Muscle of back (tissue), 11 donors: ENCODE measurements around the gene XPO4. TPM values are rescaled to one million over a fixed set of nuclear protein-coding genes. Genes with fewer than 3 reads are reported as not detected.
"Not testable (repeated sequence)": the region's sequence is repeated elsewhere in the genome, so short reads cannot be mapped to it uniquely, and the experiment has no call there.

Experiments
- DNase-seq, 3 donors: peaks; one replicate each; pipeline versions ENCODE4 v3.0.0 to v3.0.0-alpha.2; 2013
- polyA plus RNA-seq, 10 donors: library from polyadenylated mRNA; unstranded; fragments of 120-200 nt; gene quantifications; one replicate each; pipeline ENCODE4 v1.2.1, GENCODE V29; 2013; ENCODE audit not compliant: insufficient read length in 10 of 10

XPO4 gene
- polyA plus RNA-seq, 10 donors: 18.9 to 40.3 (median 29.4) TPM

GRCh38 chr13:20891768-20892167 is 10.8 kb downstream of the XPO4 start:
- no peak for DNase-seq

DNA sequence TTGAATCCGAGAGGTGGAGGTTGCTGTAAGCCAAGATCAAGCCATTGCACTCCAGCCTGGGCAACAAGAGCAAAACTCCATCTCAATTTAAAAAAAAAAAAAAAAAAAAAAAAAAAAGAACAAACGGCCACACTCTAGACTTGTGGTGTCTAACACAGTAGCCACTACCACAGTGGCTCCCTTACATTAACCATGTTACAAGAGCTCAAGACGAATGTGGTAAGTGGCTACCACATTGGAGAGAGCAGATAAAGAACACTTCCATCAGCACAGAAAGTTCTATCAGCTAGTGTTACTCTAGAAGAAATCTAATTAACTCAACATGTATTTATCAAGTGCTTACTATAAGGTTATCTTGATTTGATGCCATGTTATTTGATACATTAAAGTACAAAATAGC is 11.5 kb downstream of the XPO4 start:
- no peak for DNase-seq

DNA sequence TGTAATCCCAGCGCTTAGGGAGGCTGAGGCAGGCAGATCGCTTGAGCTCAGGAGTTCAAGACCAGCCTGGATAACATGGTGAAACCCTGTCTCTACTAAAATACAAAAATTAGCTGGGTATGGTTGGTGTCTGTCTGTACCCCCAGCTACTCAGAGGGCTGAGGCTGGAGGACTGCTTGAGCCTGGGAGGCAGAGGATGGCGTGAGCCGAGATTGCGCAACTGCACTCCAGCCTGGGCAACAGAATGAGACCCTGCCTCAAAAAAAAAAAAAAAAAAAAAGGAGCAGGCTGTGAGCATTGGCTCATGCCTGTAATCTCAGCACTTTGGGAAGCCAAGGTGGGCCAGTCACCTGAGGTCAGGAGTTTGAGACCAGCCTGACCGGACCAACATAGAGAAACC is 12.0 kb downstream of the XPO4 start:
- not testable (repeated sequence) for DNase-seq

DNA sequence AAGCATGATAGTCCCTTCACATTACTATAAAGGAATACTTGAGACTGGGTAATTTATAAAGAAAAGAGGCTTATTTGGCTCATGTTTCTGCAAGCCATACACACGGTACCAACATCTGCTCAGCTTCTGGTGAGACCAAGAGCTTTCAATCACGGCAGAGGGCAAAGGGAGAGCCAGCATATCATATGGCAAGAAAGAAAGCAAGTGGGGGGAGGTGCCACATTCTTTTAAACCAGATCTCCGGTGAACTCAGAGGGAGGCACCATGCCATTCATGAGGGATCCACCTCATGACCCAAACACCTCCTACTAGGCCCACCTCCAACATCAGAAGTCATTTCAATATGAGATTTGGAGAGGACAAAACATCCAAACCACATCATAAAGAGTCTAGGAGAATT is 20.3 kb downstream of the XPO4 start:
- DNase-seq: no peak

GRCh38 chr13:20877902-20878301 is 24.6 kb downstream of the XPO4 start:
- no peak for DNase-seq

DNA sequence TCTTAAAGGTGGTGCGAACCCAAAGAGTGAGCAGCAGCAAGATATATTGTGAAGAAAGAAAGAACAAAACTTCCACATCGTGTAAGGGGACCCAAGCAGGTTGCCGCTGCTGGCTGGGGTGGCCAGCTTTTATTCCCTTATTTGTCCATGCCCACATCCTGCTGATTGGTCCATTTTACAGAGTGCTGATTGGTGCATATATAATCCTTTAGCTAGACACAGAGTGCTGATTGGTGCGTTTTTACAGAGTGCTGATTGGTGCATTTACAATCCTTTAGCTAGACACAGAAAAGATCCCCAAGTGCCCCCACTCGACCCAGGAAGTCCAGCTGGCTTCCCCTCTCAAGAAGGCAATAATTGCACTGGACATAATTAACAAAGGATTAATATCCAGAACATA is 25.7 kb downstream of the XPO4 start:
- DNase-seq: not testable (repeated sequence)

- DNase-seq: not testable (repeated sequence)
Measured at GRCh38 chr13:20874439-20874838, 28.1 kb downstream of the XPO4 start.

- DNase-seq: peak in 1 of 3 donors; percentile 18
Measured at GRCh38 chr13:20873348-20873747, 29.2 kb downstream of the XPO4 start.

DNA sequence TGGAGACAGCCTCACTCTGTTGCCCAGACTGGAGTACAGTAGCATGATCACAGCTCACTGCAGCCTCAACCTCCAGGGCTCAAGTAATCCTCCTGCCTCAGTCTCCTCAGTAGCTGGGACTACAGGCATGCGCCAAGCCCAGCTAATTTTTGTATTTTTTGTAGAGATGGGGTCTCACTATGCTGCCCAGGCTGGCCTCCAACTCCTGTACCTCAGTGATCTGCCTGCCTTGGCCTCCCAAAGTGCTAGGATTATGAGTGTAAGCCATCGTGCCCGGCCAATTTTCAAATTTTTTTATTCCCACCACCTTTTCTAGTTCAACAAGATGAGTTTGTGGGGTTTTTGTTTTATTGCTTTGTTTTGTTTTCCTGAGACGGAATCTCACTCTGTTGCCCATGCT is 31.7 kb downstream of the XPO4 start:
- DNase-seq: no peak

DNA sequence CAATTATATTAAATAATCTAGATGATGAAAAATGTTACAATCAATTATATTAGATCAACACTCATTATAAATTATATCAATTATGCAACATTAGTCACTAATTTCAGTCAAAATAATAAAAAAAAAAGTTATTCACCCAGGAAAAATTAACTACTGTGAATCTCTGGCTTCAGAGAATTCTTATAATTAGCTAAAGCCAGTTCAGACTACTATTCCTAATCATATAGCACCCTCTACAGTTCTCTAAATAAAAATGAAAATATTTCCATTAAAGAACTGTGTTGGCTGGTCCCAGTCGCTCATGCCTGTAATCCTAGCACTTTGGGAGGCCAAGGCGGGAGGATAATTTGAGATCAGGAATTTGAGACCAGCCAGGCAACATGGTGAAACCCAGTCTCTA is 33.0 kb downstream of the XPO4 start:
- peak in 1 of 3 donors; percentile 10 for DNase-seq

DNA sequence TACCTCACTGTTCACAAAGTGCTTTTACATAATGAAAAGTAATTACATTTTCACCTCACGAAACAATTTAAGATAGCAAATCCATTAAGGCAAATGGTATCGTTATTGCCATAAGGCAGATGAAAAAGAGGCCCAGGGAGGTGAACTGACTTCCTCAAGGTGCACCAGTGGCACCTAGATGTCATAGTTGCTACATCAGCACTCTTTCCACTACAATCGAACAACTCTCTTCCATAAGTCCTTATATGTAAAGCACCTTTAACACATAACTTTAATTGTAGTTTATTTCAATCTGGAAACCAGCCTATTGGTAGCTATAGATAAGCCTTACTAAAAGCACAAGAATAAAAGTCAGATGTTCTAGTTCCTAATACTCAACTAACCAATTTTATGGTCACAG is 35.1 kb downstream of the XPO4 start:
- no peak for DNase-seq

- DNase-seq: not testable (repeated sequence)
Measured at GRCh38 chr13:20861666-20862065, 40.9 kb downstream of the XPO4 start.

GRCh38 chr13:20860844-20861243 is 41.7 kb downstream of the XPO4 start:
- no peak for DNase-seq

GRCh38 chr13:20856650-20857049 is 45.9 kb downstream of the XPO4 start:
- DNase-seq: no peak

DNA sequence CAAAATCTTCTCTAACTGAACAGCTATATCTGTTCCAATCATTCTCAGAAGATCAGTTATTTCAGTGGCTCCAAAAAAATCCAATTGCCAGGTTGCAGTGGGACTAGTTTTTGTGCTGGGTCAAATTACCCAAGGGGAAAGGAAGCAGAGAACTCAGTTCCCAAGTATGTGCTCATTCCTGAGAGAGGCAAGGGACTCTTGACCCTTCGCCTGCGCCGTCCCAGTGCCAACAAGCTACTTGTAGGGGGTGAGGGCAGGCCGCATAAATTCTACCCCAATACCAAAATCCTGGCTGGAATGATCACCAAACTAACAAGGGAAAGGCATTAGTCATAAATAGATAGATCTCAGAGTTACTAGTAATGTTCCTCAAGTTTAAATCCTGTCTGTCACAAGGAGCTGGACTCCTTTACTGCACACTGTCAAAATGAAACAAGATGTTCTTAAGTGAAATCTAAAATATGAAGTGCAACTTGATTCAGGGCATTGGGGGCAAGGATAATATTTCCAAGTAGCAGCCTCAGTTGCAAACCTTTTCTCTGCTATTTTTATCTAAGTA is 50.6 kb downstream of the XPO4 start:
- no peak for DNase-seq

DNA sequence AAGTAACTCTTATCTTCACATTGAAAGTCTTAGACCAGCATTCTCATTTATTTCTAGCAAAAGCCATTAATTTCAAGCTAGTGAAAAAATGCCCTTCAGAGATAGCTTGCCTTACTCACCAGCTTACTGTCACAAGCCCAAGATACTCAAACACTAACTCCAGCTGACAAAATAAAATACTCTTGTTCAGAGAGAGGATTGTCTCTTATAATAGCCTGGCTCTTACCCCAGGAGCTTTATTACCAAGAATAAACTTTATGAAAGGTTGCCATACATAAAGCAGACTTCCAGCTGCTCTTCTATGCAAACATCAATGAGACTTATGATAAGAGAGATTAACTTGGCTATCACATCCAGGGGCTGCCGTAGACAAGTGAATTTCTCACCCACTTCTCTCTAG is 53.6 kb downstream of the XPO4 start:
- DNase-seq: no peak

- no peak for DNase-seq
Measured at GRCh38 chr13:20848203-20848602, 54.3 kb downstream of the XPO4 start.

GRCh38 chr13:20847296-20847695 is 55.2 kb downstream of the XPO4 start:
- peak in 1 of 3 donors; percentile 18 for DNase-seq

DNA sequence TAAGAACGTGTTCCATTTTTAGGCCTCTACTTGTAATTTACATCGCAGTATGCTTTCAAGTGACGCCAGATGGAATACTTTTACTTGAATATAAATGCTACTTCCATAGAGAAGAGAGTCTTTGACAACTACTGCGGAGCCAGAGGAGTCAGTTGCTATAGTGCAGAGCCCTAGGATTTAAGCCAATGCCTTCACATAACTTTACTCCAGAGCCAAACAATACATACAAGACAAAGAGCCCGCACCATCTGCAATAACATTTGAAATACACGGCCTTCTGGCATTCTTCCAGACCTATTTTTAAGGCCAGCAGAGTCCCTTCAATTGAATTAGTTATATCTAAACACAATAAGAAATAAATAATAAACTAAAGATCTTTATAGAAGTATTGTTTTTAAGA is 59.4 kb downstream of the XPO4 start:
- DNase-seq: peak in 2 of 3 donors; percentile 68 to 85

GRCh38 chr13:20840568-20840967 is 62.0 kb downstream of the XPO4 start:
- no peak for DNase-seq

DNA sequence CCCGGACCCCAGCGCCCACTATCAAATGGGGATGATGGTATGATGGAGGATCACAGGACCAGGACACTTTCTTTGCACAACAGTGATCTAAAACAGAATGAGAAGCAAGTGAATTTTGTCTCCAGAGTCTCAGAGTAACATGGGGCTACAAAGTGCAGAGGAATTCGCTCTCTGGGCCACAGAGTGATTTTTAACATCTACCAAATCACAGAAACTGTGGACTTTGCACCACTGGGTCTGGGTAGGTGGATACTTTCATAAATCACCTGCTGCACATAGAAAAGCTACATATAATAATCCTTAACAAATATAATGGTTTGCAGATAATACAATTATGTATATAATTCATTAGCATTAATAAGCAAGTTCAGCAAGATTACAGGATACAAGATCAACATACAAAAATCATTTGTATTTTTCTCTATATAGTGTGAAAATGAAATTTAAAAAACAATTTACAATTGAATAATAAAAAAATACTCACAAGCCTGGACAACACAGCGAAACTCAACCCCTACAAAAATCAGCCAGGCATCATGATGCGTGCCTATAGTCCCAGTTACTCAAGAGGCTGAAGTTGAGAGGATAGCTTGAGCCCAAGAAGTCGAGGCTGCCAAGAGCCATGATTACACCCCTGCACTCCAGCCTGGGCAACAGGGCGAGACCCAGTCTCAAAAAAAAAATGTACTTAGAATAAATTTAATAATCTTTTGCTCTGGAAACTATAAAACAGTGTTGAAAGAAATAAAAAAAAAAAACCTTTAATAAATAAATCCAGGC is 68.5 kb downstream of the XPO4 start:
- no peak for DNase-seq

DNA sequence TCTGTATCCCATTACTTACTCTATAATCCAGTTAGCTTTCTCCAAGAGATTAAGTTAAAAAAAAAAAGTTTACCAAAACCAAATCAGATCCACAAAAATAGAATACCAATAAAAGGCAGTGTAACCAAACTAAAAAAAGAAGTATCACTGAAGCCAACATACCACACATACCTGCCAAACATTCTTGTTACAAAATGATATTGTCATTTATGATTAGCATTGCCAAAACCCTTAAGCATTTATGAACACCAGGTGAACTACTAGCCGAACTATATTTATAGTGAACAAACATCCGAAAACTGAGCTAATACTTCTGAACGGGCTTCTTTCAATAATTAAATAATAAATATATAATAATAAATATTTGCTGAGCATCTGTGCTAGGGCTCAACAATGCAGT is 69.7 kb downstream of the XPO4 start:
- no peak for DNase-seq

DNA sequence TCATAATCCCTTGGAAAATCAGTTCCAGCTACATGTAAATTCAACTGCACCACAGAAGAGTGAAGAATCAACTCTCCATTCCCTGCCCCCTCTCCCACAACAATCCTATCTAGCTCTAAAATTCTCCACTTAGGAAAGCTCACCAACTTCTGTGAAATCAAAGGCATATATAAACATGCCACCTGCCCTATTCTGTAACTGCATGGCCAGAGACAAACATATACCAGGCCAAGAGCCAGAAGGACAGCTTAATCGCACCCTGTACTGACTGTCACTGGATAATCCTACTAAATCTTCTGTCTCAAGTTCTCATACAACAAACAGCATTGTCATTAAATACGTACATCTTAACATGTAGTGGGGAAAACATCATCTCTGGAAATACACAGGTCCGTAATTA is 70.6 kb downstream of the XPO4 start:
- no peak for DNase-seq

DNA sequence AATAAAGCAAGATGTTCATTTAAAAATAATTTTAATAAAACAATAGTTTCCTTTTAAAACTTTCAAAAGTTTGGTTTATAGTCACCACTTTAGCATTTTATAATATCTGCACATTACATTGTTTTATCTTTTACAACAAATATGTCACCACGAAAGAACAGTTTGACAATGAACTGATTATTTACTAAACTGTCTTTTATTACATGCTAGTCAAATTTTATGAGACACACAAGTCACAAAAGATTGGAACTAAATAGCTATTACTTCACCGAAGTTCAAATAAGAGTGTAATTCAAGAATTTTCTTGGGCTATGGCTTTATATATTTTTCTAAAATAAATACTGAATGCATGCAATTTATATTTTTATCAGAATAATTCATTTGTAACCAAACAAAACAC is 71.3 kb downstream of the XPO4 start:
- no peak for DNase-seq
